ENCODE results near the gene SYNDIG1. TPM values are rescaled to one million over a fixed set of nuclear protein-coding genes. Genes with fewer than 3 reads are reported as not detected.

SYNDIG1 gene
- total RNA-seq, 1 experiment from 2014 or later: 10.2 TPM

- no peak for DNase-seq (ENCODE audit: low read depth)
These were observed 202.9 kb downstream of the SYNDIG1 start for GRCh38 chr20:24672181-24672880.

- peak; percentile 99 for DNase-seq (ENCODE audit: low read depth)
These were observed 203.7 kb downstream of the SYNDIG1 start for GRCh38 chr20:24672886-24673677.

- DNase-seq (ENCODE audit: low read depth): peak; percentile 81
These were observed 204.5 kb downstream of the SYNDIG1 start for GRCh38 chr20:24673678-24674570.

GRCh38 chr20:24674921-24675605 is 205.6 kb downstream of the SYNDIG1 start:
- DNase-seq (ENCODE audit: low read depth): no peak

GRCh38 chr20:24675651-24676352 is 206.4 kb downstream of the SYNDIG1 start:
- no peak for DNase-seq (ENCODE audit: low read depth)

GRCh38 chr20:24676353-24676977 is 207.0 kb downstream of the SYNDIG1 start:
- DNase-seq (ENCODE audit: low read depth): no peak

GRCh38 chr20:24676978-24677370 is 207.5 kb downstream of the SYNDIG1 start:
- DNase-seq (ENCODE audit: low read depth): no peak

- DNase-seq (ENCODE audit: low read depth): no peak
These were observed 208.3 kb downstream of the SYNDIG1 start for GRCh38 chr20:24677626-24678315.

- DNase-seq (ENCODE audit: low read depth): no peak
These were observed 209.1 kb downstream of the SYNDIG1 start for GRCh38 chr20:24678351-24679106.

- no peak for DNase-seq (ENCODE audit: low read depth)
These were observed 210.1 kb downstream of the SYNDIG1 start for GRCh38 chr20:24679448-24680047.

GRCh38 chr20:24681634-24682495 is 212.4 kb downstream of the SYNDIG1 start:
- DNase-seq (ENCODE audit: low read depth): no peak

- DNase-seq (ENCODE audit: low read depth): no peak
These were observed 213.1 kb downstream of the SYNDIG1 start for GRCh38 chr20:24682496-24682985.

GRCh38 chr20:24683676-24684075 is 214.2 kb downstream of the SYNDIG1 start:
- DNase-seq (ENCODE audit: low read depth): peak; percentile 58

GRCh38 chr20:24684421-24684871 is 215.0 kb downstream of the SYNDIG1 start:
- DNase-seq (ENCODE audit: low read depth): peak; percentile 41

- DNase-seq (ENCODE audit: low read depth): peak; percentile 40
These were observed 215.7 kb downstream of the SYNDIG1 start for GRCh38 chr20:24684956-24685691.

- no peak for DNase-seq (ENCODE audit: low read depth)
These were observed 216.3 kb downstream of the SYNDIG1 start for GRCh38 chr20:24685736-24686135.

- DNase-seq (ENCODE audit: low read depth): no peak
These were observed 216.7 kb downstream of the SYNDIG1 start for GRCh38 chr20:24686156-24686555.

Measured in RPMI7951 (cell line).